GM20000 (cell line): ENCODE data around the gene ADK.
"Not testable (repeated sequence)": the region's sequence is repeated elsewhere in the genome, so short reads cannot be mapped to it uniquely, and the experiment has no call there.

Experiments used
- DNase-seq: peaks from one replicate; pipeline ENCODE4 v3.0.0; 2012; ENCODE audit warnings: low spot score
- TF ChIP-seq, protein P1 (sequence below): IDR thresholded peaks from 2 replicates; pipeline ENCODE4 v1.5.1; 2012; ENCODE audit warnings: mild to moderate bottlenecking, control low read depth; ENCODE audit errors: extremely low read depth, missing control alignments

The ADK gene

DNA sequence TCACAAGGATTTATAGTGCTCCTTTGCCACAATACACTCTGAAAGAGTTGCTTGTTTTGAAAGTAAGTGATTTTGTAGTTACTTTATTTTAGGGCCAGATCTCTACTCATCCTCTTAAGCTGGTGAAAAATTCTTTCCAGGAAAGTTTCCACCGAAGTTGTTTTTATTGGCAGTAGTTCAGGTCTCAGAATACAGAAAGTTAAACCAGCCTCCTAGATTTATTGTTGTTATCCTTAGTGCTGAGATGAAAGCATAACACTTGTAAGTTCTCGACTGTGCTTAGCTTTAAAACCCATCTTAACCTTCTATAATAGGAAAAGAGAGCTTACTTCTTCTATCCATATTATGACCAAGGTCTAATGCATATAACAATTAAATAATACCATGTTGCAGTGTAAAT is 5.9 kb upstream of the ADK start:
- TF ChIP-seq, protein P1, sequence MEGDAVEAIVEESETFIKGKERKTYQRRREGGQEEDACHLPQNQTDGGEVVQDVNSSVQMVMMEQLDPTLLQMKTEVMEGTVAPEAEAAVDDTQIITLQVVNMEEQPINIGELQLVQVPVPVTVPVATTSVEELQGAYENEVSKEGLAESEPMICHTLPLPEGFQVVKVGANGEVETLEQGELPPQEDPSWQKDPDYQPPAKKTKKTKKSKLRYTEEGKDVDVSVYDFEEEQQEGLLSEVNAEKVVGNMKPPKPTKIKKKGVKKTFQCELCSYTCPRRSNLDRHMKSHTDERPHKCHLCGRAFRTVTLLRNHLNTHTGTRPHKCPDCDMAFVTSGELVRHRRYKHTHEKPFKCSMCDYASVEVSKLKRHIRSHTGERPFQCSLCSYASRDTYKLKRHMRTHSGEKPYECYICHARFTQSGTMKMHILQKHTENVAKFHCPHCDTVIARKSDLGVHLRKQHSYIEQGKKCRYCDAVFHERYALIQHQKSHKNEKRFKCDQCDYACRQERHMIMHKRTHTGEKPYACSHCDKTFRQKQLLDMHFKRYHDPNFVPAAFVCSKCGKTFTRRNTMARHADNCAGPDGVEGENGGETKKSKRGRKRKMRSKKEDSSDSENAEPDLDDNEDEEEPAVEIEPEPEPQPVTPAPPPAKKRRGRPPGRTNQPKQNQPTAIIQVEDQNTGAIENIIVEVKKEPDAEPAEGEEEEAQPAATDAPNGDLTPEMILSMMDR, result no peak
- no peak for DNase-seq

DNA sequence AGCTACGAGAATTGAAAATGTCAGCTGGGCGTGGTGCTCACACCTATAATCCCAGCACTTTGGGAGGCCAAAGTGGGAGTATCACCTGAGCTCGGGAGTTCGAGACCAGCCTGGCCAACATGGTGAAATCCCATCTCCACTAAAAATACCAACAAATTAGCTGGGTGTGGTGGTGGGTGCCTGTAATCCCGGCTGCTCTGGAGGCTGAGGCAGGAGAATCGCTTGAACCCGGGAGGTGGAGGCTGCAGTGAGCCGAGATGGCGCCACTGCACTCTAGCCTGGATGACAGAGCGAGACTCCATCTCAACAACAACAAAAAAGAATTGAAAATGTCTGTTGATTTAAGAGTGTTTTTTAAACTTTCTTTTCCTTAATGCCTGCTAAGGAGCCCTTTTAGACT is 4.0 kb upstream of the ADK start:
- not testable (repeated sequence) for DNase-seq

- peak; percentile 85 for DNase-seq
- TF ChIP-seq, protein P1, result no peak
Observed at GRCh38 chr10:74150204-74150989, 624 bp upstream of the ADK start, which contains the start of gene AP3M1. Gene AP3M1, minus strand, starts transcription at chr10:74150828. Its CDS starts 12,449 bp downstream, at chr10:74138379.

- no peak for DNase-seq
- TF ChIP-seq, protein P1, result no peak
Observed at GRCh38 chr10:74151879-74152722, 1.1 kb downstream of the ADK start.

GRCh38 chr10:74153123-74153522 is 2.1 kb downstream of the ADK start:
- TF ChIP-seq, protein P1, result no peak

DNA sequence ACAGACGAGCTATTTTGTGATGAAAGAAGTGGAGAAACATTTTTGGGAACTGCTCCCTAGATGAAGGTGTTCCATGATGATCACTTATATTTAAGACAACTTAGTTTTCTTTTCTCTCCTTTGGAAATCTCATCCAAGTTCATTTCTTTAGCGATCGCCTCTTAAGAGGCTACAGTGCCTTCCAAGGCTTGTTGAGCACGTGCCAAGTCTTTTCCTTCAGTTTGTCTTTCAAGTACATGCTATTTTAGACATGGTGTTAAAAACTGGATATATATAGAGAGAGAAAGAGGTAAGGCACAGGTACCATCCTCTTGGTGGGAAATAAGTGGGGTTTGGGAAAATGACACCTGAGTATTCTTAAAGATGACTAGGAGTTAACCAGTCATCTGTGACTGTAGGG is 2.7 kb downstream of the ADK start:
- DNase-seq, result no peak
- TF ChIP-seq, protein P1, result no peak

More at GRCh38 chr10:74153123-74153522, 2.1 kb downstream of the ADK start:
- no peak for DNase-seq

- no peak for DNase-seq
- TF ChIP-seq, protein P1, result no peak
Observed at GRCh38 chr10:74156919-74157289, 5.9 kb downstream of the ADK start.
